M059J (cell line): ENCODE results near the gene UNK. TPM values are rescaled to one million over a fixed set of nuclear protein-coding genes. Genes with fewer than 3 reads are reported as not detected.
A peak's percentile ranks its signal among the peaks of the same experiment; 100 is the strongest.

Source experiments
- DNase-seq: peaks from one replicate; pipeline ENCODE4 v3.0.0-alpha.2; 2012; ENCODE audit warnings: low read depth
- total RNA-seq: library from RNA; depleted of rRNA; stranded (reverse); fragments of >200 nt; shearing (Covaris generic); gene quantifications from 2 replicates; pipeline ENCODE4 v1.2.3, GENCODE V29; 2014; rRNA removed

Gene UNK, protein sequence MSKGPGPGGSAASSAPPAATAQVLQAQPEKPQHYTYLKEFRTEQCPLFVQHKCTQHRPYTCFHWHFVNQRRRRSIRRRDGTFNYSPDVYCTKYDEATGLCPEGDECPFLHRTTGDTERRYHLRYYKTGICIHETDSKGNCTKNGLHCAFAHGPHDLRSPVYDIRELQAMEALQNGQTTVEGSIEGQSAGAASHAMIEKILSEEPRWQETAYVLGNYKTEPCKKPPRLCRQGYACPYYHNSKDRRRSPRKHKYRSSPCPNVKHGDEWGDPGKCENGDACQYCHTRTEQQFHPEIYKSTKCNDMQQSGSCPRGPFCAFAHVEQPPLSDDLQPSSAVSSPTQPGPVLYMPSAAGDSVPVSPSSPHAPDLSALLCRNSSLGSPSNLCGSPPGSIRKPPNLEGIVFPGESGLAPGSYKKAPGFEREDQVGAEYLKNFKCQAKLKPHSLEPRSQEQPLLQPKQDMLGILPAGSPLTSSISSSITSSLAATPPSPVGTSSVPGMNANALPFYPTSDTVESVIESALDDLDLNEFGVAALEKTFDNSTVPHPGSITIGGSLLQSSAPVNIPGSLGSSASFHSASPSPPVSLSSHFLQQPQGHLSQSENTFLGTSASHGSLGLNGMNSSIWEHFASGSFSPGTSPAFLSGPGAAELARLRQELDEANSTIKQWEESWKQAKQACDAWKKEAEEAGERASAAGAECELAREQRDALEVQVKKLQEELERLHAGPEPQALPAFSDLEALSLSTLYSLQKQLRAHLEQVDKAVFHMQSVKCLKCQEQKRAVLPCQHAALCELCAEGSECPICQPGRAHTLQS
- 23.2 and 26.7 TPM in 2 replicates for total RNA-seq

GRCh38 chr17:75784473-75785015 is at the start of gene UNK:
UNK (plus strand) TSS chr17:75784806; CDS start chr17:75784881, 75 bp downstream.
- DNase-seq, result peak; percentile 98

GRCh38 chr17:75736173-75736835 is 48.3 kb upstream of the UNK start:
- DNase-seq, result no peak

DNA sequence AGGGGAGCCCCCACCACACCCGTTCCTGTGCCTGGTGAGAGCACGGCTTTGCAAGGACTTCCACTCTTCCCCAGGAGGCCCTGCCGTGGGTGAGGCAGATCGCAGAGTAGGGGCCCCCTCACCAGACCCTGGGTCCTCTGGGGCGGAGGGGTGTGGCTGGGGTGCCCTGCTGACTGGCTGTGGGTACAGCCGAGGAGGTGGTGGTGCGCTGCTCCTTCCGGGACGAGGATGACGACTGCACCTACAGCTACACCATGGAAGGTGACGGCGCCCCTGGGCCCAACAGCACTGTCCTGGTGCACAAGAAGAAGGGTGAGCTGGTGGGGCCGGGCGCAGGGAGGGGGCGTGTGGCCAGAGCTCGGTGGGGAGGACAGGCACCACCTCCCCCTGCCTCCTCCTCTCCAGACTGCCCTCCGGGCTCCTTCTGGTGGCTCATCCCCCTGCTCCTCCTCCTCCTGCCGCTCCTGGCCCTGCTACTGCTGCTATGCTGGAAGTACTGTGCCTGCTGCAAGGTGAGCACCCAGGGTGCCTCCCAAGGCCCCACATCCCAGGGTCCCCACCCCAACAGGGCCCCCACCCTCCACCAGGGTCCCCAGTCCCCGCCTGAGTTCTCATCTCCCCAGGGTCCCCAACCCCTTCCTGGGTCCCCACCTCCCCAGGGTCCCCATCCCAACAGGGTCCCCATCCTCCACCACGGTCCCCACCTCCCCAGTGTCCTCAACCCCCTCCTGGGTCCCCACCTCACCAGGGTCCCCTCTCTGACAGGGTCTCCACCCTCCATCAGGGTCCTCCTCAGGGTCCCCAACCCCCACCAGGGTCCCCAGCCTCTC is 47.3 kb upstream of the UNK start:
- no peak for DNase-seq

DNA sequence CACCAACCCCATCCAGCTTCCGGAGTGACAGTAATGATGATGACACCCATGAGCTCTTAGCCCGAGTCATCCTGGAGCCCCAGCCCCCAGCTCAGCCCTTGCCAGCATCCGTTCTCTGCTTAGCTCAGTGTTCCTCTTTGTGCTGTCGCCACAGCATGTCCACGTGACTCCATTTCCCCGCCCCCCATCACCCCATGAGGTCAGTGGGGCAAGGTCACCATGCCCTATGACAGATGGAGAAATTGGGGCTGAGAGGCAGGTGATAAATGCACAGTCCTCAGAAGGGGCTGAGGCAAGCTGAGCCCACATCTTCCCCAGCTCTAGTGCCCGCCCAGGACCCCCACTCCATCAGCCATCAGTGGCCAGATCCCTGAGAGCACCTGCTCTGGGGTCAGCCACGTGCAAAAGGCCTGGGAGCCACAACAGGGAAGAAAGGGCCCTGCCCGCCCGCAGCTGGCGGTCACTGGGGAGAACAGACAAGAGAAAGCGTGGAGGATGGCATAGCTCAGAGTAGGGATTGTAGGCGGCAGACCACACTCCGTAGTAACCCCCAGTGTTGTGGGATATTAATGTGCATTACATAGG is 46.3 kb upstream of the UNK start:
- DNase-seq, result no peak

DNA sequence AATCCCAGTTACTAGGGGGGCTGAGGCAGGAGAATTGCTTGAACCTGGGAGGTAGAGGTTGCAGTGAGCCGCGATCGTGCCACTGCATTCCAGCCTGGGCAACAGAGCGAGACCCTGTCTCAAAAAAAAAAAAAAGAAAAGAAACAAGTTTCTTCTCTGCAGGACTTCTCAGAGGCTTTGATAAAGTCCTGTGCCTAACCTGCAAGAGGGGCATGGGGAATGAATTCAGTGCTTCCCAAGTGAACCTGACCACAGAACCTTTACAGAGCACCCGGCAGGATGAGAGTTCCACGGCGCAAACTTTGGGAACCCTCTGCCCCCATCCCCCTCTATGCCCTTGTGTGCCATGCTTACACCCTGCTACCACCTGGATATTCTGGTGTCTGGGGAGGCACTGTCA is 45.4 kb upstream of the UNK start:
- no peak for DNase-seq

DNA sequence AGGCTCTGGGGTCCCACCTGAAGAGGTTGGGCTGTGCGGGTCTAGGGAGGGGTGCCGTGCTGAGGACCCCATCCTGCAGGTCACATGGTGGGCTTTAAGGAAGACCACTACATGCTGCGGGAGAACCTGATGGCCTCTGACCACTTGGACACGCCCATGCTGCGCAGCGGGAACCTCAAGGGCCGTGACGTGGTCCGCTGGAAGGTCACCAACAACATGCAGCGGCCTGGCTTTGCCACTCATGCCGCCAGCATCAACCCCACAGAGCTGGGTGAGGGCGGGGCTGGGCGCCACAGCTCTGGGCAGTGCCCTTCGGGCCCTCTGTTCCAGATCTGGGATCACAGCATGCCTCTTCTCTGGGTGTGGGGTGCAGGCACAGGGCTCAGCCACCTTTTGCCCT is 44.8 kb upstream of the UNK start:
- no peak for DNase-seq

DNA sequence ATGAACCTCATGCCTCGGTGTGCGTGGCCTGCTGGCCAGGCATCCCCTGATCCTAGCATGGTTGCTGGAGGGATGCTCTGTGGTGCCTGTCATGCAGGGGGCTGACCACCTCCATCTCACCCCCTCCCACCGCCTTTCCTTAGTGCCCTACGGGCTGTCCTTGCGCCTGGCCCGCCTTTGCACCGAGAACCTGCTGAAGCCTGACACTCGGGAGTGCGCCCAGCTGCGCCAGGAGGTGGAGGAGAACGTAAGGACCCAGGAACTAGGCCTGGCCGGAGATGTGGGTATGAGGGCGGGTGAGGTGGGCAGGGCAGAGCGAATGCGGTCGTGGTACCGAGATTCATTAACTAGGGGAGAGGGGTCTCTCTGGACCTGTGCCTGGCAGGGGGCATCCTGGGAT is 44.4 kb upstream of the UNK start:
- DNase-seq, result no peak

GRCh38 chr17:75740631-75741077 is 44.0 kb upstream of the UNK start:
- DNase-seq, result no peak

- DNase-seq, result no peak
These were observed 42.3 kb upstream of the UNK start for GRCh38 chr17:75742337-75742736.

- no peak for DNase-seq
These were observed 40.9 kb upstream of the UNK start for GRCh38 chr17:75743625-75744206.

DNA sequence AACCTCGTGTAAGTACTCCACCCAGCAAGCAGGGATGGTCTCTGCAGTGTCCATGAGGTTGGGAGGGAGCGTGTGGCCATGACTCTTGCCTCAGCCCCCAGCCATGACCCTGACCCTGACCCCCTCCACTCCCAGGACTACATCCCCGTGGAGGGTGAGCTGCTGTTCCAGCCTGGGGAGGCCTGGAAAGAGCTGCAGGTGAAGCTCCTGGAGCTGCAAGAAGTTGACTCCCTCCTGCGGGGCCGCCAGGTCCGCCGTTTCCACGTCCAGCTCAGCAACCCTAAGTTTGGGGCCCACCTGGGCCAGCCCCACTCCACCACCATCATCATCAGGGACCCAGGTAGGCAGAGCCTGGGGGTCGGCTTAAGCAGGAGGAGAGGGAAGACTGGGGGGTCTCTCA is 35.9 kb upstream of the UNK start:
- no peak for DNase-seq

- DNase-seq, result peak; percentile 68
These were observed 34.8 kb upstream of the UNK start for GRCh38 chr17:75749545-75750389.

DNA sequence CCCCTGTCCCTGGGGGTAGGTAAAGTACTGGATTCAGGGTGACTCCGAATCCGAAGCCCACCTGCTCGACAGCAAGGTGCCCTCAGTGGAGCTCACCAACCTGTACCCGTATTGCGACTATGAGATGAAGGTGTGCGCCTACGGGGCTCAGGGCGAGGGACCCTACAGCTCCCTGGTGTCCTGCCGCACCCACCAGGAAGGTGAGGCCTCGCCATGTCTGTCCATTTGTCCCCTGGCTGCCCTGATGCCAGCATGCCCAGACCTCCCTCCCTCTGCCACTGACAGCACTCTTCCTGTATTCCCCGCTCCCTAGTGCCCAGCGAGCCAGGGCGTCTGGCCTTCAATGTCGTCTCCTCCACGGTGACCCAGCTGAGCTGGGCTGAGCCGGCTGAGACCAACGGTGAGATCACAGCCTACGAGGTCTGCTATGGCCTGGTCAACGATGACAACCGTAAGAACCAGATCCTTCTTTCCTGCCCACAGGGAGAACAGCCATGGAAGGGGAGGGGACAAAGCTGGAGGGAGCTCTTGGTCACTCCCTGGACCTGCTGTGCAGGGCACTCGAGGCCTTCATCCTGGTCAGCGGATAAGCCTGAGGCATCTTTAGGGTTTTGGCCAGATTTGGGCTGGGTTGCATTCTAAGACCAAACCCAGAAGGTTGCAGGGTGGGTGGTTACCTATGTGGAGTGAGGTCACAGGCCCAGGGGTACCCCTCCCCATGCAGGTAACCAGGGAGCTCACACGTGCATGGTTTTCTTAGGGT is 33.8 kb upstream of the UNK start:
- peak; percentile 12 for DNase-seq

DNA sequence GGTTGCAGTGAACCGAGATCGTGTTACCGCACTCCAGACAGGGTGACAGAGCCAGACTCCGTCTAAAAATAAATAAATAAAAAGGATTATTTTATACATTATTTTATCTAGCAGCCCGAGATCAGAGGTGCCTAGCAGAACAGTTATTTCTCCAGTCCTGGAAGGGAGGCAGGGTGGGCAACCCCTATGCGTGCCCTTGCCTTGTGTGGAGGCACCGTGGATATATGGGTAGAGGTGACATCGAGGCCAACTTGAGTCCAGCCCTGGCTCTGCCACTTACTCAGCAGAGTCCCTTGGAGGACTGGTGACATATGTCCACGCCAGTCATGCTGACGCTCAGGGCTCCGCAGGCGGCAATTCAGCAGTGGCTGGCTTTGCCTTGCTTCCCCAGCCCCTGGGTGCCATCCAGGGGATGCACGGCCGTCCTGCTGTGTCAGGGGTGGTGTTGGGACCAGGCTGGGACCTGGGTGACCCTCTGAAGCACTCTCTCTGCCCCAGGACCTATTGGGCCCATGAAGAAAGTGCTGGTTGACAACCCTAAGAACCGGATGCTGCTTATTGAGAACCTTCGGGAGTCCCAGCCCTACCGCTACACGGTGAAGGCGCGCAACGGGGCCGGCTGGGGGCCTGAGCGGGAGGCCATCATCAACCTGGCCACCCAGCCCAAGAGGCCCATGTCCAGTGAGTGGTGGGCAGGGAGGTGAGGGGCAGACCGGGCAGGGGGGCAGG is 32.8 kb upstream of the UNK start:
- DNase-seq, result no peak

GRCh38 chr17:75752405-75752709 is 32.2 kb upstream of the UNK start:
- DNase-seq, result no peak

GRCh38 chr17:75752802-75753513 is 31.6 kb upstream of the UNK start:
- DNase-seq, result no peak
